Measurements from ENCODE around the gene PI4K2B.
"Not testable (repeated sequence)": the region's sequence is repeated elsewhere in the genome, so short reads cannot be mapped to it uniquely, and the experiment has no call there.

The PI4K2B gene

DNA sequence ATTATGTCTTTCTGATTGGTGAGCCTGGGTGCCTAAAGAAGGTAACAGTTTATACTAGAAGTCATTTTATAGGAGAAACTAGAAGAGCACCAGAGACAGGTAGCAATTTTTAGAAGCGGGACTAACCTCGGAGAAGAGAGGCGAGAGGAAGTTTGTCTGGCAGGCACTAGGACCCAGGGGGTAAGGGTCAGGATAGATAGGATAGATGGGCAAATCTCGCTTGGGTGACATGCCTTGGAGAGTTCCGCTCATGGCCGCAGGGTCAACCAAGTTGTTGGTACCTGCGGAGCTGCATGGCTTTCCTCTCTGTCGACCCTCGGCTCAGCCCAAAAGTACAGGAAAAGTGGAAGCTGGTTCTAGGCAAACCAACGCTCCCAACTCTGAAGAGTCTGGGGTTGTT lies 11.3 kb downstream of the PI4K2B start:
- Histone ChIP-seq H3K27me3 (ENCODE audit: control insufficient read depth, low read length) (no peaks in the 10 kb centered on the region), H3K27ac (ENCODE audit: low read depth, low read length) (no peak overlapping the region), H3K36me3 (ENCODE audit: control insufficient read depth, low read length) (peaks cover 11% of the 10 kb centered on the region; the same call in 1 of the 2 replicates), H3K4me3 (ENCODE audit: low read length) (no peak overlapping the region), H3K4me1 (ENCODE audit: control insufficient read depth, low read length) (no peaks in the 10 kb centered on the region), H3K4me2 (ENCODE audit: low read length) (no peak overlapping the region), H3K9me3 (ENCODE audit: control insufficient read depth, insufficient read depth, low read length) (peaks cover 6% of the 10 kb centered on the region; the same call in 1 of the 2 replicates), H3K9me2 (replicated peaks; ENCODE audit: control insufficient read depth, low read length) (no peaks in the 10 kb centered on the region), H4K20me1 (ENCODE audit: control insufficient read depth, insufficient read depth, low read depth, low read length) (no peaks in the 10 kb centered on the region), H3K79me2 (ENCODE audit: control insufficient read depth, low read length) (peaks cover 79% of the 10 kb centered on the region), H3F3A (ENCODE audit: control insufficient read depth, insufficient read depth) (no peaks in the 10 kb centered on the region)
- no peak for TF ChIP-seq EZH2phosphoT487 (IDR thresholded peaks at IDR 0.05; ENCODE audit: borderline replicate concordance, low read length)
- no peak for TF ChIP-seq CTCF (IDR thresholded peaks at IDR 0.05; ENCODE audit: low read depth, low read length, poor library complexity, severe bottlenecking)

- H3F3A ChIP-seq (ENCODE audit: control insufficient read depth, insufficient read depth) = no peaks in the 10 kb centered on the region
- no peaks in the 10 kb centered on the region for H3K9me2 ChIP-seq (replicated peaks; ENCODE audit: control insufficient read depth, low read length)
- no peaks in the 10 kb centered on the region for H3K4me1 ChIP-seq (ENCODE audit: control insufficient read depth, low read length)
- H3K36me3 ChIP-seq (ENCODE audit: control insufficient read depth, low read length) = peaks cover 11% of the 10 kb centered on the region; the same call in 1 of the 2 replicates
- peaks cover 6% of the 10 kb centered on the region; the same call in 1 of the 2 replicates for H3K9me3 ChIP-seq (ENCODE audit: control insufficient read depth, insufficient read depth, low read length)
- H3K4me2 ChIP-seq (ENCODE audit: low read length) = no peak overlapping the region
- H3K27me3 ChIP-seq (ENCODE audit: control insufficient read depth, low read length) = no peaks in the 10 kb centered on the region
- no peaks in the 10 kb centered on the region for H4K20me1 ChIP-seq (ENCODE audit: control insufficient read depth, insufficient read depth, low read depth, low read length)
- peaks cover 79% of the 10 kb centered on the region for H3K79me2 ChIP-seq (ENCODE audit: control insufficient read depth, low read length)
- no peak overlapping the region for H3K27ac ChIP-seq (ENCODE audit: low read depth, low read length)
- H3K4me3 ChIP-seq (ENCODE audit: low read length) = no peak overlapping the region
- TF ChIP-seq CTCF (IDR thresholded peaks at IDR 0.05; ENCODE audit: low read depth, low read length, poor library complexity, severe bottlenecking) = no peak
- TF ChIP-seq EZH2phosphoT487 (IDR thresholded peaks at IDR 0.05; ENCODE audit: borderline replicate concordance, low read length) = no peak
Observed at GRCh38 chr4:25246680-25247611, 13.1 kb downstream of the PI4K2B start.

DNA sequence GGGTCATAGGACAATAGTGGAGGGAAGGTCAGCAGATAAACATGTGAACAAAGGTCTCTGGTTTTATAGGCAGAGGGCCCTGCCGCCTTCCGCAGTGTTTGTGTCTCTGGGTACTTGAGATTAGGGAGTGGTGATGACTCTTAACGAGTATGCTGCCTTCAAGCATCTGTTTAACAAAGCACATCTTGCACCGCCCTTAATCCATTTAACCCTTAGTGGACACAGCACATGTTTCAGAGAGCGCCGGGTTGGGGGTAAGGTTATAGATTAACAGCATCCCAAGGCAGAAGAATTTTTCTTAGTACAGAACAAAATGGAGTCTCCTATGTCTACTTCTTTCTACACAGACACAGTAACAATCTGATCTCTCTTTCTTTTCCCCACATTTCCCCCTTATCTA lies 15.0 kb downstream of the PI4K2B start:
- Histone ChIP-seq H3K36me3 (ENCODE audit: control insufficient read depth, low read length) (peaks cover 11% of the 10 kb centered on the region; the same call in 1 of the 2 replicates), H3K79me2 (ENCODE audit: control insufficient read depth, low read length) (peaks cover 78% of the 10 kb centered on the region)
- H3K27ac ChIP-seq (ENCODE audit: low read depth, low read length); H3K9me3 ChIP-seq (ENCODE audit: control insufficient read depth, insufficient read depth, low read length); H3K27me3 ChIP-seq (ENCODE audit: control insufficient read depth, low read length); H3K9me2 ChIP-seq (replicated peaks; ENCODE audit: control insufficient read depth, low read length); H3K4me1 ChIP-seq (ENCODE audit: control insufficient read depth, low read length); H3K4me2 ChIP-seq (ENCODE audit: low read length); H3K4me3 ChIP-seq (ENCODE audit: low read length); H4K20me1 ChIP-seq (ENCODE audit: control insufficient read depth, insufficient read depth, low read depth, low read length); H3F3A ChIP-seq (ENCODE audit: control insufficient read depth, insufficient read depth): not testable (repeated sequence)

DNA sequence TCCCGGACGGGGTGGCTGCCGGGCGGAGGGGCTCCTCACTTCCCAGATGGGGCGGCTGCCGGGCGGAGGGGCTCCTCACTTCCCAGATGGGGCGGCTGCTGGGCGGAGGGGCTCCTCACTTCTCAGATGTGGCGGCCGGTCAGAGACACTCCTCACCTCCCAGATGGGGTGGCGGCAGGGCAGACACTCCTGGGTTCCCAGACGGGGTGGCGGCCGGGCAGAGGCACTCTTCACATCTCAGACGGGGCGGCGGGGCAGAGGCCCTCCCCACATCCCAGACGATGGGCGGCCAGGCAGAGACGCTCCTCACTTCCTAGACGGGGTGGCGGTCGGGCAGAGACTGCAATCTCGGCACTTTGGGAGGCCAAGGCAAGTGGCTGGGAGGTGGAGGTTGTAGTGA lies 15.7 kb downstream of the PI4K2B start:
- H3K4me1 ChIP-seq (ENCODE audit: control insufficient read depth, low read length); H3K9me3 ChIP-seq (ENCODE audit: control insufficient read depth, insufficient read depth, low read length); H4K20me1 ChIP-seq (ENCODE audit: control insufficient read depth, insufficient read depth, low read depth, low read length); H3K9me2 ChIP-seq (replicated peaks; ENCODE audit: control insufficient read depth, low read length); H3F3A ChIP-seq (ENCODE audit: control insufficient read depth, insufficient read depth); H3K4me2 ChIP-seq (ENCODE audit: low read length); H3K4me3 ChIP-seq (ENCODE audit: low read length); H3K27ac ChIP-seq (ENCODE audit: low read depth, low read length); H3K27me3 ChIP-seq (ENCODE audit: control insufficient read depth, low read length): not testable (repeated sequence)
- H3K36me3 ChIP-seq (ENCODE audit: control insufficient read depth, low read length) = peaks cover 11% of the 10 kb centered on the region; the same call in 1 of the 2 replicates
- H3K79me2 ChIP-seq (ENCODE audit: control insufficient read depth, low read length) = peaks cover 77% of the 10 kb centered on the region

Measured in DOHH2 (cell line).